Lower lobe of right lung (tissue), 2 donors: Measurements from ENCODE around the gene EIF2B5. TPM values are rescaled to one million over a fixed set of nuclear protein-coding genes. Genes with fewer than 3 reads are reported as not detected.
A peak's percentile ranks its signal among the peaks of the same experiment; 100 is the strongest.

Experiments
- ATAC-seq, 2 donors: fragments of 200-7000 bp; cut with Tn5 transposase; one replicate each; pipeline ENCODE4 v1.9.1; 2020 to 2022; ENCODE audit warnings: mild to moderate bottlenecking in 2 of 2, moderate library complexity in 2 of 2
- DNase-seq: peaks from one replicate; pipeline ENCODE4 v3.0.0-alpha.2; 2020
- H3K27ac ChIP-seq: fragments of 200-600 bp; one replicate; pipeline ENCODE4 v1.8.0; 2022
- H3K27me3 ChIP-seq: fragments of 200-600 bp; one replicate; pipeline ENCODE4 v1.8.0; 2022; ENCODE audit warnings: low read depth
- H3K36me3 ChIP-seq: fragments of 200-600 bp; one replicate; pipeline ENCODE4 v1.8.0; 2022; ENCODE audit warnings: mild to moderate bottlenecking
- H3K4me1 ChIP-seq: fragments of 200-600 bp; one replicate; pipeline ENCODE4 v1.8.0; 2022
- H3K4me3 ChIP-seq: fragments of 200-600 bp; one replicate; pipeline ENCODE4 v1.8.0; 2022; ENCODE audit warnings: mild to moderate bottlenecking
- H3K9me3 ChIP-seq: fragments of 200-600 bp; one replicate; pipeline ENCODE4 v1.8.0; 2022
- intact Hi-C: fragments of 100-400 bp; cut with DNase I; formaldehyde crosslinking; loops from one replicate; pipeline ENCODE4 v1.11.0; 2022
- long read RNA-seq: library from polyadenylated mRNA; unstranded; transcript quantifications from one replicate; pipeline ENCODE4 v2.0.0, GENCODE V29; 2021
- total RNA-seq: library from RNA; stranded (reverse); fragmentation: NEBNext Ultra II Directional; extraction: Animal tissue kit (Norgen Biotek cat#: 25700); gene quantifications from one replicate; pipeline ENCODE4 v1.2.1, GENCODE V29; 2021
- TF ChIP-seq, protein P1 (sequence below): fragments of 200-600 bp; IDR thresholded peaks from one replicate; pipeline ENCODE4 v1.8.0; 2022; ENCODE audit warnings: antibody characterized with exemption, mild to moderate bottlenecking
- donor health status: DM: no; HTN: yes; CAD: no; lungs with severe emphysema.

The EIF2B5 gene
- total RNA-seq, result 41.9 TPM
- long read RNA-seq, transcript EIF2B5-201 (16 exons, 2,656 nt), result major isoform, 79 of 106 reads
- long read RNA-seq, partial matches to known transcripts, result 1 of 106 reads
- long read RNA-seq, other reads (novel, unspliced or antisense), result 22 of 106 reads

DNA sequence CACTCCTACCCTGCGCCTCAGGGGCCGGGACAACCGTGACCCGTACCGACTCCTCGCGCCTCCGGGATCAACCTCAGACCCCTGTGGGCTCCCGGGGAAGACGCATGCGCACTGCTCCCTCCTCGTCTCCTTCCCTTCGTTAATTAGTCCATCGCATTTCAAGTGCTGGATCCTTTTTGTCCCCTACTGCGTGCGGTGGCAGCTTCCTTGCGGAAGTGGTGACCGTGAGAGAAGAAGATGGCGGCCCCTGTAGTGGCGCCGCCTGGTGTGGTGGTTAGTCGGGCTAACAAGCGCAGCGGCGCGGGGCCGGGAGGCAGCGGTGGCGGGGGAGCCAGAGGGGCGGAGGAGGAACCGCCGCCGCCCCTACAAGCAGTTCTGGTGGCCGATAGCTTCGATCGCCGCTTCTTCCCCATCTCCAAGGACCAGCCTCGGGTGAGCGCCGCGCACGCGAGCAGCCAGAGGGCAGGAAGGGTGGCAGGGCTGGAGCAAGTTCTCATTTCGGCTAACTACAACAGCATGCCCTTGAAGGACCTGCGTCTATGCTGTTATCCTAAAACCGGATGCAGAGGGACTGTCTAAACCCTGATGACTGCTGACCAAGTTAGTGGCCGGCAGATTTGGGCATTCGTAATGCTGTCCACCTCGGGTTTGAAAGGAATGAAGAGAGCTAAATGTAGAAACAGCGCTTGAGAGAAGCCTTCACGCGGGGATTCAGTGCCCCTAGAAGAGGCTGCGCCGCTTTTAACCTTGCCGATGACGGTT is at the start of gene EIF2B5:
Gene EIF2B5 (plus strand): TSS at position 210 of the 762 bp plus-strand sequence. CDS start 28 bp downstream, at position 238.
- Histone ChIP-seq H3K36me3 (peaks cover 32% of the 10 kb centered on the region), H3K4me3 (peak within 1 kb of the TSS; percentile 99), H3K4me1 (peaks cover 23% of the 10 kb centered on the region), H3K27me3 (no peaks in the 10 kb centered on the region), H3K9me3 (no peaks in the 10 kb centered on the region), H3K27ac (peak within 1 kb of the TSS; percentile 92)
- TF ChIP-seq, protein P1, sequence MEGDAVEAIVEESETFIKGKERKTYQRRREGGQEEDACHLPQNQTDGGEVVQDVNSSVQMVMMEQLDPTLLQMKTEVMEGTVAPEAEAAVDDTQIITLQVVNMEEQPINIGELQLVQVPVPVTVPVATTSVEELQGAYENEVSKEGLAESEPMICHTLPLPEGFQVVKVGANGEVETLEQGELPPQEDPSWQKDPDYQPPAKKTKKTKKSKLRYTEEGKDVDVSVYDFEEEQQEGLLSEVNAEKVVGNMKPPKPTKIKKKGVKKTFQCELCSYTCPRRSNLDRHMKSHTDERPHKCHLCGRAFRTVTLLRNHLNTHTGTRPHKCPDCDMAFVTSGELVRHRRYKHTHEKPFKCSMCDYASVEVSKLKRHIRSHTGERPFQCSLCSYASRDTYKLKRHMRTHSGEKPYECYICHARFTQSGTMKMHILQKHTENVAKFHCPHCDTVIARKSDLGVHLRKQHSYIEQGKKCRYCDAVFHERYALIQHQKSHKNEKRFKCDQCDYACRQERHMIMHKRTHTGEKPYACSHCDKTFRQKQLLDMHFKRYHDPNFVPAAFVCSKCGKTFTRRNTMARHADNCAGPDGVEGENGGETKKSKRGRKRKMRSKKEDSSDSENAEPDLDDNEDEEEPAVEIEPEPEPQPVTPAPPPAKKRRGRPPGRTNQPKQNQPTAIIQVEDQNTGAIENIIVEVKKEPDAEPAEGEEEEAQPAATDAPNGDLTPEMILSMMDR, result peak; percentile 35
- DNase-seq, result peak; percentile 93
- peak; percentile 97 for ATAC-seq
- intact Hi-C loops, result no loop called here

DNA sequence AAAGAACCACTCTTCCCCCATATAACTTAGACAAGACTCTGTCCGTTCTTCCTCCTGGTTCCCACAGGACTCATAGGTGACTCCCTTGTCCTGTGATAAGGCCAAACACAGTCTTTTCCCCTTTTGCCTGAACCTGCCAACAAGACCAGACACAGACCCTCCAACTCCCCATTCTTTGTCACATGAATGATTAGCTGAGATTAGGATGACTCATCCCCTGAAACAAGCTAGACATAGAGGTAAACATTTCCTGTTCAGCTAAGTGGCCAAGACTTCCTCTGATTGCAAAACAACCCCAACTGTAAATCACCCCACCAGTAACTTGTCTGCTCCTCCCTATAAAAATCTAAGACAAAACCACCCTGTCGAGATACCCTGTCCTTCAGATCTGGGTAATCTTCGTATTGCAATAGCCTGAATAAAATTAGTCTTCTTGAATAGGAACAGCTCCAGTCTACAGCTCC is 49.7 kb upstream of the EIF2B5 start:
- Histone ChIP-seq H3K27ac (no peak overlapping the region), H3K9me3 (no peaks in the 10 kb centered on the region), H3K4me3 (no peak overlapping the region), H3K4me1 (no peaks in the 10 kb centered on the region), H3K27me3 (no peaks in the 10 kb centered on the region), H3K36me3 (no peaks in the 10 kb centered on the region)
- DNase-seq (no peak), ATAC-seq (no peak)
- TF ChIP-seq, protein P1, result no peak
- intact Hi-C loops, result no loop called here

DNA sequence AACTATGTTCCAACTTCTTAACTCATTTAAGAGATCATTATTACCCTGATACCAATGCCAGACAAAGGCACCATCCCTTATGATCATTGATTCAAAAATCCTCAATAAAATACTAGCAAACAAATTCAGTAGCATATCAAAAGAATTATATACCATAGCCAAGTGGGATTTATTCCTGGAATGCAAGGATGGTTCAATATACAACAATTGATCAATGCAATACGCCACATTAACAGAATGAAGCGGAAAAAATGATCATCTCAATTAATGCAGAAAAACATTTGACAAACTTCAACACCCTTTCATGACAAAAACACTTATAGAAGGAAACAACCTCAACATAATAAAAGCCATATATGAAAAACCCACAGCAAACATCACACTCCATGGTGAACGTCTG is 43.0 kb upstream of the EIF2B5 start:
- Histone ChIP-seq H3K27ac (no peak overlapping the region), H3K27me3 (no peaks in the 10 kb centered on the region), H3K36me3 (no peaks in the 10 kb centered on the region), H3K4me3 (no peak overlapping the region), H3K4me1 (no peaks in the 10 kb centered on the region), H3K9me3 (peaks cover 21% of the 10 kb centered on the region)
- no peak for ATAC-seq
- intact Hi-C loops, result no loop called here
- TF ChIP-seq, protein P1, result no peak
- DNase-seq, result no peak

DNA sequence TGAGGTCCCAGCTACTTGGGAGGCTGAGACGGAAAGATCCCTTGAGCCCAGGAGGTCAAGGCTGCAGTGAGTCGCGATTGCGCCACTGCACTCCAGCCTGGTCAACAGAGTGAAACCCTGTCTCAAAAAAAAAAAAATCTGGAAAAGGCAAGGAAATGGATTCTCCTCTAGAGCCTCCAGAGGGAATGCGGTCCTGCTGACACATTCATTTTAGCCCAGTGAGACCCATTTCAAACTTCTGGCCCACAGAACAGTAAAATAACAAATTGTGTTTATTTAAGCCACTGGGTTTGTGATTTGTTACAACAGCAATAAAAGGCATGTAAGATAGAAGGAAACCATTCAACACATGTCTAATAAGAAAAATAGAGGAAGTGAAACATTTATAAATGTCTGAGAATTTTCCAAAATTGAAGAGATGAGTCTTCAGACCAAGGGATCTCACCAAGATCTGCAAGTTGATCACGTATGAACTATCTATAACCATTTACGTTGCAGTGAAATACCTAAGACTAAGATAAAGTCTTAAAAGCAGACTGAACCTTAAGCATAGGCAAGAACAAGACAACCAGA is 38.3 kb upstream of the EIF2B5 start, which contains the start of gene HTR3E:
Gene HTR3E (plus strand): TSS at position 254 of the 573 bp plus-strand sequence. CDS start 466 bp downstream, outside the sequence.
- TF ChIP-seq, protein P1, result no peak
- Histone ChIP-seq H3K4me1 (no peaks in the 10 kb centered on the region), H3K9me3 (peaks cover 12% of the 10 kb centered on the region), H3K27ac (no peak within 1 kb of the TSS), H3K4me3 (no peak within 1 kb of the TSS), H3K27me3 (no peaks in the 10 kb centered on the region), H3K36me3 (no peaks in the 10 kb centered on the region)
- intact Hi-C loops, result no loop called here
- DNase-seq, result no peak
- ATAC-seq, result no peak

DNA sequence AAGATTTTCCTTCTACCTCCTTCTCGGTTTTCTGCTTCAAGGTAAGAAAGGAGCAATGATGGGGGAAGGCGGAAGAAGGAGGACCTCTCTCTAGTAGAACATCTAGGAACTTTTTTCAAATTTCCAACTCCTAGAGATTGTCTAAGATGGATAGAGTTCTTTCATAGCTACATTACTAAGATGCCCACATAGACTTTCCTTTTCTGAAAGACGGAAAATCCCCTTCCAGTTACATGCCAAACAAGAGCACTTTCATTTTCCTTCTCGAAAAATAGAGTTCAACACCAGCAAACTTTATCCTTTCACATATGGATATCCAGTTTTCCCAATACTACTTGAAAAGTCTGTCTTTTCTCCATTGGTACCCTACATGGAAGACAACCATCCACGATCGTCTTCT is 37.6 kb upstream of the EIF2B5 start:
- ATAC-seq (no peak), DNase-seq (no peak)
- no peaks in the 10 kb centered on the region for H3K36me3 ChIP-seq
- H3K4me1 ChIP-seq, result no peaks in the 10 kb centered on the region
- TF ChIP-seq, protein P1, result no peak
- H3K27ac ChIP-seq, result no peak overlapping the region
- peaks cover 6% of the 10 kb centered on the region for H3K9me3 ChIP-seq
- intact Hi-C loops, result no loop called here
- H3K4me3 ChIP-seq, result no peak overlapping the region
- no peaks in the 10 kb centered on the region for H3K27me3 ChIP-seq
